ENCODE results near the gene ASB10. TPM values are rescaled to one million over a fixed set of nuclear protein-coding genes. Genes with fewer than 3 reads are reported as not detected.

ASB10 gene
- total and polyA plus RNA-seq, 4 donors = not detected

DNA sequence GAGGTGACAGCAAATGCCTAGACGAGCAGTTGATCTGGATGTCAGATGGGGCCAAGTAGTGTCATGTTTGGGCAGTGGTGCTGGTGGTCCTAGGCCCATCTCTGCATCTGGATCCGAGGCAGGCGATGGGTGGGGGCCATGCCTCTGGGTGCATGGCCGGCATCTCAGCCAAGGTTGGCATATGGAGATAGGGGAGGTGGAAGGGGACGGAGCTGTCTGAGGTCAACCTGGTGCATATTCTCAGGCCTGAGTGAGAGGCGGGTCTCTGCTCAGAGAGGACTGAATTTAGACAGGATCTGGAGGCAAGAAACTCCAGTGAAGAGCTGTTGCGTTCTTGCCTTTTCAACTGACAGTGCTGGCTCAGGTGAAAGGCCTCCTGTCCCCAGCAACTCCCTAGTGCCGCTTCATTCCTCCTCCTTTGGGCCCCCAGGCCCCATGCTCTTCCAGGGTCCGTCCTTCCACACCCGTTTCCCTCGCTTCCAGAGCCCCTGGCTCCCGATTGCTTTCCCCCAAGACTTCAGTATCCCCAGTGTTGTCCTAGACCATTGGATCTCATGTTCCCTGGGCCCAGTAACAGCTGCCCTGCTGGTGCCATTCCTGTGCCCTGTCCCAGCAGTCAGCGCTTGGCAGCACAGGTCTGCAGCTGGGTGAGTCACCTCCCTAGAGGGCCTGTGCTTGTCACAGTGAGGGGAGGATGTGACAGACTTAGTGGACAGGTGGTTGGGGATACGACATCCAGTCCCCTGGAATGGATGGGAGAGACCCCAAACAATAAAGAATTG is 52.1 kb downstream of the ASB10 start (continued):
- TF ChIP-seq, protein P1, sequence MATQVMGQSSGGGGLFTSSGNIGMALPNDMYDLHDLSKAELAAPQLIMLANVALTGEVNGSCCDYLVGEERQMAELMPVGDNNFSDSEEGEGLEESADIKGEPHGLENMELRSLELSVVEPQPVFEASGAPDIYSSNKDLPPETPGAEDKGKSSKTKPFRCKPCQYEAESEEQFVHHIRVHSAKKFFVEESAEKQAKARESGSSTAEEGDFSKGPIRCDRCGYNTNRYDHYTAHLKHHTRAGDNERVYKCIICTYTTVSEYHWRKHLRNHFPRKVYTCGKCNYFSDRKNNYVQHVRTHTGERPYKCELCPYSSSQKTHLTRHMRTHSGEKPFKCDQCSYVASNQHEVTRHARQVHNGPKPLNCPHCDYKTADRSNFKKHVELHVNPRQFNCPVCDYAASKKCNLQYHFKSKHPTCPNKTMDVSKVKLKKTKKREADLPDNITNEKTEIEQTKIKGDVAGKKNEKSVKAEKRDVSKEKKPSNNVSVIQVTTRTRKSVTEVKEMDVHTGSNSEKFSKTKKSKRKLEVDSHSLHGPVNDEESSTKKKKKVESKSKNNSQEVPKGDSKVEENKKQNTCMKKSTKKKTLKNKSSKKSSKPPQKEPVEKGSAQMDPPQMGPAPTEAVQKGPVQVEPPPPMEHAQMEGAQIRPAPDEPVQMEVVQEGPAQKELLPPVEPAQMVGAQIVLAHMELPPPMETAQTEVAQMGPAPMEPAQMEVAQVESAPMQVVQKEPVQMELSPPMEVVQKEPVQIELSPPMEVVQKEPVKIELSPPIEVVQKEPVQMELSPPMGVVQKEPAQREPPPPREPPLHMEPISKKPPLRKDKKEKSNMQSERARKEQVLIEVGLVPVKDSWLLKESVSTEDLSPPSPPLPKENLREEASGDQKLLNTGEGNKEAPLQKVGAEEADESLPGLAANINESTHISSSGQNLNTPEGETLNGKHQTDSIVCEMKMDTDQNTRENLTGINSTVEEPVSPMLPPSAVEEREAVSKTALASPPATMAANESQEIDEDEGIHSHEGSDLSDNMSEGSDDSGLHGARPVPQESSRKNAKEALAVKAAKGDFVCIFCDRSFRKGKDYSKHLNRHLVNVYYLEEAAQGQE (IDR thresholded peaks at IDR 0.05) = no peak

DNA sequence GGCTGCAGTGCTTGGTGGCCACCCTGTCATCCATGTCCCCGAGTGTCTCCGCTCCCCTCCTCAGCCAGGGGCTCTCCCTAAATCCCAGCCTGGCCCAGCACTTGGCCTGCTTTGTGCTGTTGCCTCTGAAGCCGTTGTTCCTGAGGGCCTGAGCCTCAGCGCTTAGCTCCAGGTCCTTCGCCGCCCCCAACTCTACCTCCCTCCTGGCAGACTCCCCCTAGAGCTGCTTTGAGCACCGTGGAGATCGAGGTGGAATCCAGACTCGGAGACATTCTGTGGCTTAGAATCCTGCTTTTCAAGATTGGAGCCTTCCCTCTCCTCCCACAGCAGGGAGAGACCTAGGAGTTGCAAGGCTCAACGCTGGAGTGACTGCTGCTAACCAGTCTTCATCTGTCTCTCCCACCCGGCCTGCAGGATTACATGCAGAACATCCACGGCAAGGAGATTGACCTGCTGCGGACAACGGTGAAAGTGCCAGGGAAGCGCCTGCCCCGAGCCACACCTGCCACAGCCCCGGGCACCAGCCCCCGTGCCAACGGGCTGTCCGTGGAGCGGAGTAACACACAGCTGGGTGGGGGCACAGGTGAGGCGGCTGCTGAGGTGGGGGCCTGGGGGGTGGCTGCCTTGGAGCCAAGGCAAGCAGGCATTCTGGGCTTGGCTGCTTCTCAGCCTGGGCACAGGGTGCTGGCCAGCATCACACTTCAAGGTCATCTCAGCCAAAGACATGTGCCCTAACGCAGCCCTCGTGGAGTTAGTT is 52.9 kb downstream of the ASB10 start:
- H3K27ac ChIP-seq (ENCODE audit: low read depth in 1 of 2, low read length in 2 of 2) = no peak overlapping the region
- H3K9me3 ChIP-seq (ENCODE audit: control insufficient read depth in 4 of 4, low read length in 3 of 4) = no peaks in the 10 kb centered on the region
- peaks cover 19 to 72% (median 33%) of the 10 kb centered on the region in 4 donors for H3K36me3 ChIP-seq (ENCODE audit: control insufficient read depth in 4 of 4, insufficient read depth in 3 of 4, low read depth in 1 of 4, low read length in 3 of 4)
- no peaks in the 10 kb centered on the region for H3K4me1 ChIP-seq (ENCODE audit: control insufficient read depth in 4 of 4, insufficient read depth in 4 of 4, low read length in 3 of 4)
- H3K4me3 ChIP-seq (ENCODE audit: low read depth in 1 of 3, low read length in 3 of 3) = no peak overlapping the region
- 93% methylated on average over 24 of the region's 24 CpGs for WGBS
- no peak overlapping the region for H3K9ac ChIP-seq (ENCODE audit: low read depth in 1 of 2, low read length in 2 of 2)
- TF ChIP-seq EGR1 (IDR thresholded peaks at IDR 0.05; ENCODE audit: low read depth in 2 of 2) = no peak
- TF ChIP-seq YY1 (IDR thresholded peaks at IDR 0.05) = no peak
- TF ChIP-seq SP1 (IDR thresholded peaks at IDR 0.05) = no peak
- no peak for TF ChIP-seq FOXA1 (IDR thresholded peaks at IDR 0.05)
- TF ChIP-seq, protein P1 (IDR thresholded peaks at IDR 0.05) = no peak
- TF ChIP-seq RXRA (IDR thresholded peaks at IDR 0.05) = no peak
- TF ChIP-seq RAD21 (IDR thresholded peaks at IDR 0.05) = no peak
- TF ChIP-seq, protein P2, sequence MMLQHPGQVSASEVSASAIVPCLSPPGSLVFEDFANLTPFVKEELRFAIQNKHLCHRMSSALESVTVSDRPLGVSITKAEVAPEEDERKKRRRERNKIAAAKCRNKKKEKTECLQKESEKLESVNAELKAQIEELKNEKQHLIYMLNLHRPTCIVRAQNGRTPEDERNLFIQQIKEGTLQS (IDR thresholded peaks at IDR 0.05) = no peak
- no peak for TF ChIP-seq TAF1 (conservative IDR thresholded peaks at IDR 0.05)
- no peak for TF ChIP-seq NR2F2 (IDR thresholded peaks at IDR 0.05)
- no peak for TF ChIP-seq HNF4A (conservative IDR thresholded peaks at IDR 0.05)
- TF ChIP-seq HNF4G (IDR thresholded peaks at IDR 0.05) = no peak
- TF ChIP-seq, protein P3, sequence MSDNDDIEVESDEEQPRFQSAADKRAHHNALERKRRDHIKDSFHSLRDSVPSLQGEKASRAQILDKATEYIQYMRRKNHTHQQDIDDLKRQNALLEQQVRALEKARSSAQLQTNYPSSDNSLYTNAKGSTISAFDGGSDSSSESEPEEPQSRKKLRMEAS (IDR thresholded peaks at IDR 0.05) = no peak
- TF ChIP-seq FOXA2 (IDR thresholded peaks at IDR 0.05) = no peak
- no peak for TF ChIP-seq JUND (IDR thresholded peaks at IDR 0.05)
- TF ChIP-seq GABPA (IDR thresholded peaks at IDR 0.05 in 1 of 2, conservative IDR thresholded peaks at IDR 0.05 in 1 of 2) = no peak
- TF ChIP-seq, protein P4, sequence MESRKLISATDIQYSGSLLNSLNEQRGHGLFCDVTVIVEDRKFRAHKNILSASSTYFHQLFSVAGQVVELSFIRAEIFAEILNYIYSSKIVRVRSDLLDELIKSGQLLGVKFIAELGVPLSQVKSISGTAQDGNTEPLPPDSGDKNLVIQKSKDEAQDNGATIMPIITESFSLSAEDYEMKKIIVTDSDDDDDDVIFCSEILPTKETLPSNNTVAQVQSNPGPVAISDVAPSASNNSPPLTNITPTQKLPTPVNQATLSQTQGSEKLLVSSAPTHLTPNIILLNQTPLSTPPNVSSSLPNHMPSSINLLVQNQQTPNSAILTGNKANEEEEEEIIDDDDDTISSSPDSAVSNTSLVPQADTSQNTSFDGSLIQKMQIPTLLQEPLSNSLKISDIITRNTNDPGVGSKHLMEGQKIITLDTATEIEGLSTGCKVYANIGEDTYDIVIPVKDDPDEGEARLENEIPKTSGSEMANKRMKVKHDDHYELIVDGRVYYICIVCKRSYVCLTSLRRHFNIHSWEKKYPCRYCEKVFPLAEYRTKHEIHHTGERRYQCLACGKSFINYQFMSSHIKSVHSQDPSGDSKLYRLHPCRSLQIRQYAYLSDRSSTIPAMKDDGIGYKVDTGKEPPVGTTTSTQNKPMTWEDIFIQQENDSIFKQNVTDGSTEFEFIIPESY (IDR thresholded peaks at IDR 0.05) = no peak
- TF ChIP-seq, protein P5, sequence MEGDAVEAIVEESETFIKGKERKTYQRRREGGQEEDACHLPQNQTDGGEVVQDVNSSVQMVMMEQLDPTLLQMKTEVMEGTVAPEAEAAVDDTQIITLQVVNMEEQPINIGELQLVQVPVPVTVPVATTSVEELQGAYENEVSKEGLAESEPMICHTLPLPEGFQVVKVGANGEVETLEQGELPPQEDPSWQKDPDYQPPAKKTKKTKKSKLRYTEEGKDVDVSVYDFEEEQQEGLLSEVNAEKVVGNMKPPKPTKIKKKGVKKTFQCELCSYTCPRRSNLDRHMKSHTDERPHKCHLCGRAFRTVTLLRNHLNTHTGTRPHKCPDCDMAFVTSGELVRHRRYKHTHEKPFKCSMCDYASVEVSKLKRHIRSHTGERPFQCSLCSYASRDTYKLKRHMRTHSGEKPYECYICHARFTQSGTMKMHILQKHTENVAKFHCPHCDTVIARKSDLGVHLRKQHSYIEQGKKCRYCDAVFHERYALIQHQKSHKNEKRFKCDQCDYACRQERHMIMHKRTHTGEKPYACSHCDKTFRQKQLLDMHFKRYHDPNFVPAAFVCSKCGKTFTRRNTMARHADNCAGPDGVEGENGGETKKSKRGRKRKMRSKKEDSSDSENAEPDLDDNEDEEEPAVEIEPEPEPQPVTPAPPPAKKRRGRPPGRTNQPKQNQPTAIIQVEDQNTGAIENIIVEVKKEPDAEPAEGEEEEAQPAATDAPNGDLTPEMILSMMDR (IDR thresholded peaks at IDR 0.05; ENCODE audit: low read depth, low read length, missing input control) = no peak
- no peak for DNase-seq (ENCODE audit: low spot score)
- no peaks in the 10 kb centered on the region for H3K27me3 ChIP-seq (ENCODE audit: control insufficient read depth in 4 of 4, insufficient read depth in 4 of 4, low read length in 3 of 4)

Measured in liver (tissue), 9 donors.